PC-3 (cell line): ENCODE data around the gene CES5A. TPM values are rescaled to one million over a fixed set of nuclear protein-coding genes. Genes with fewer than 3 reads are reported as not detected.
"Not testable (repeated sequence)": the region's sequence is repeated elsewhere in the genome, so short reads cannot be mapped to it uniquely, and the experiment has no call there.

Experiments used
- ATAC-seq: fragments of 200-7000 bp; cut with Tn5 transposase; 2 replicates; pipeline ENCODE4 v1.9.1; 2020; ENCODE audit warnings: mild to moderate bottlenecking, moderate library complexity
- BruUV-seq: library from RNA; stranded (reverse); fragments of 400-500 nt; replicated peaks from 2 replicates; lab custom pipeline; 2021; lab: Mats Ljungman, UMichigan
- CTCF ChIA-PET: fragments of 300-600 bp; sonication (Branson Sonifier 250); formaldehyde crosslinking; loops from one replicate; lab custom pipeline; 2022; ENCODE audit warnings: antibody characterized with exemption; lab: Charles Lee
- POLR2A ChIA-PET: fragments of 300-600 bp; sonication (Branson Sonifier 250); formaldehyde crosslinking; loops from one replicate; lab custom pipeline; 2022; ENCODE audit warnings: antibody characterized with exemption; ENCODE audit not compliant: unreplicated experiment; lab: Charles Lee
- DNase-seq: peaks from one replicate; pipeline ENCODE4 v3.0.0-alpha.2; 2015
- H2AFZ ChIP-seq: fragments of 300-600 bp; sonication (generic); 2 replicates; pipeline ENCODE4 v1.6.0; 2016; ENCODE audit warnings: antibody characterized with exemption, low read length
- H3F3A ChIP-seq: fragments of 300-600 bp; sonication (generic); one replicate; pipeline ENCODE4 v1.6.0; 2017; ENCODE audit warnings: antibody characterized with exemption, low read length, control low read depth, mild to moderate bottlenecking; ENCODE audit not compliant: unreplicated experiment
- H3K27ac ChIP-seq: fragments of 300-600 bp; sonication (generic); 2 replicates; pipeline ENCODE4 v1.5.1; 2016; ENCODE audit warnings: mild to moderate bottlenecking, low read length
- H3K27me3 ChIP-seq: fragments of 300-600 bp; sonication (generic); 2 replicates; pipeline ENCODE4 v1.6.1; 2016; ENCODE audit warnings: low read length, mixed read lengths
- H3K36me3 ChIP-seq: fragments of 300-600 bp; sonication (generic); 2 replicates; pipeline ENCODE4 v1.6.1; 2016; ENCODE audit warnings: low read depth, mixed run types, low read length, mixed read lengths
- H3K4me1 ChIP-seq: fragments of 300-600 bp; sonication (generic); 2 replicates; pipeline ENCODE4 v1.5.1; 2016; ENCODE audit warnings: low read length; ENCODE audit not compliant: insufficient read depth
- H3K4me2 ChIP-seq: fragments of 300-600 bp; sonication (generic); 2 replicates; pipeline ENCODE4 v1.6.0; 2016; ENCODE audit warnings: low read length
- H3K4me3 ChIP-seq: fragments of 300-600 bp; sonication (generic); 2 replicates; pipeline ENCODE4 v1.5.1; 2016; ENCODE audit warnings: mild to moderate bottlenecking, low read length, mixed read lengths
- H3K79me2 ChIP-seq: fragments of 300-600 bp; sonication (generic); 2 replicates; pipeline ENCODE4 v1.6.1; 2017; ENCODE audit warnings: low read length, mixed read lengths
- H3K9ac ChIP-seq: fragments of 300-600 bp; sonication (generic); 2 replicates; pipeline ENCODE4 v1.6.0; 2016; ENCODE audit warnings: mild to moderate bottlenecking, low read length
- H3K9me2 ChIP-seq: fragments of 300-600 bp; sonication (generic); replicated peaks from 2 replicates; pipeline ENCODE4 v1.6.1; 2016; ENCODE audit warnings: mixed run types, low read length, mixed read lengths
- H3K9me3 ChIP-seq: fragments of 300-600 bp; sonication (generic); 2 replicates; pipeline ENCODE4 v1.6.1; 2016; ENCODE audit warnings: low read length, mixed read lengths
- H4K20me1 ChIP-seq: fragments of 300-600 bp; sonication (generic); 2 replicates; pipeline ENCODE4 v1.6.1; 2016; ENCODE audit warnings: low read length, mixed read lengths
- CTCF ChIP-seq: fragments of 300-600 bp; sonication (generic); conservative IDR thresholded peaks from 2 replicates; pipeline ENCODE4 v1.5.1; 2017; ENCODE audit warnings: antibody characterized with exemption, low read depth, mild to moderate bottlenecking, low read length
- EZH2 ChIP-seq: fragments of 300-600 bp; sonication (generic); IDR thresholded peaks from one replicate; pipeline ENCODE4 v1.6.1; 2017; ENCODE audit warnings: antibody characterized with exemption, mild to moderate bottlenecking, low read length; ENCODE audit not compliant: unreplicated experiment
- EZH2phosphoT487 ChIP-seq: fragments of 300-600 bp; sonication (generic); IDR thresholded peaks from 2 replicates; pipeline ENCODE4 v1.6.1; 2018; ENCODE audit warnings: mild to moderate bottlenecking, antibody characterized with exemption, low read length, borderline replicate concordance
- intact Hi-C: fragments of 100-400 bp; cut with micrococcal nuclease; formaldehyde crosslinking; loops from 2 replicates; pipeline ENCODE4 v1.9.0; 2023
- total RNA-seq: library from RNA; depleted of rRNA; stranded (reverse); fragments of >200 nt; gene quantifications from 2 replicates; pipeline ENCODE4 v1.2.3, GENCODE V29; 2014

The CES5A gene
- total RNA-seq, 1 experiment from 2014 or later = not detected

GRCh38 chr16:55915096-55915827, 40.1 kb upstream of the CES5A start:
- Histone ChIP-seq H3K4me1 (no peaks in the 10 kb centered on the region), H3K27me3 (no peaks in the 10 kb centered on the region), H3K36me3 (no peaks in the 10 kb centered on the region), H3K9me2 (no peaks in the 10 kb centered on the region), H2AFZ (no peak overlapping the region), H3K4me2 (no peak overlapping the region), H3K4me3 (no peak overlapping the region), H3K9me3 (no peaks in the 10 kb centered on the region), H3K27ac (no peak overlapping the region), H3F3A (no peaks in the 10 kb centered on the region), H3K79me2 (no peaks in the 10 kb centered on the region), H3K9ac (no peak overlapping the region), H4K20me1 (no peaks in the 10 kb centered on the region)
- TF ChIP-seq CTCF (no peak), EZH2phosphoT487 (no peak), EZH2 (no peak)
- ChIA-PET POLR2A (no interaction called here), CTCF (no interaction called here)
- intact Hi-C loops = no loop called here
- ATAC-seq (no peak), DNase-seq (no peak)
- BruUV-seq = no TSS peak

GRCh38 chr16:55914383-55914782, 39.2 kb upstream of the CES5A start:
- Histone ChIP-seq H3K27me3 (no peaks in the 10 kb centered on the region), H3K4me1 (no peaks in the 10 kb centered on the region), H3K9me2 (no peaks in the 10 kb centered on the region), H3K27ac (no peak overlapping the region), H3K4me3 (no peak overlapping the region), H3K79me2 (no peaks in the 10 kb centered on the region), H3K36me3 (no peaks in the 10 kb centered on the region), H3K9me3 (no peaks in the 10 kb centered on the region), H3K9ac (no peak overlapping the region), H4K20me1 (no peaks in the 10 kb centered on the region), H3K4me2 (no peak overlapping the region), H3F3A (no peaks in the 10 kb centered on the region), H2AFZ (no peak overlapping the region)
- BruUV-seq = no TSS peak
- ATAC-seq (no peak), DNase-seq (no peak)
- intact Hi-C loops = no loop called here
- POLR2A ChIA-PET = no interaction called here
- CTCF ChIA-PET = no interaction called here
- TF ChIP-seq CTCF (no peak), EZH2 (no peak), EZH2phosphoT487 (no peak)

DNA sequence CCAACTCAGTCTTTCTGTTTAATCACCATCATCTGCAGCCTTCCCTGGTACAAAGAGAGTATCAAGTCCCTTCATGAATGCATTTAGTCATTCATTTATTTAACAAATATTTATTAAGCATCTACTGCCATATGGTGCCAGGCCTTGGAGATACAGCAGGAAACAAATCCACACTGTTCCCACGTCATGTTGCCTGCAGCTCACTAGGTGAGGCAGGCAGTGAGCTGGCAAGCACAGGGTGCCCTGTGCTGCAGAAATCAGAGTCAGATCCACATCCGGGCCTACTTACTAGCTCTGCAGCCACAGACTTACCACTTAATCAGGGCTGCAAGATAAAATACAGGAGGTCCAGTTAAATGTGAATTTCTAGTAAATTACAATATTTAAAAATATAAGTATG, 38.5 kb upstream of the CES5A start:
- Histone ChIP-seq H4K20me1 (no peaks in the 10 kb centered on the region), H3K4me1 (no peaks in the 10 kb centered on the region), H3K79me2 (no peaks in the 10 kb centered on the region), H3F3A (no peaks in the 10 kb centered on the region), H3K4me2 (no peak overlapping the region), H3K9ac (no peak overlapping the region), H3K9me3 (no peaks in the 10 kb centered on the region), H3K36me3 (no peaks in the 10 kb centered on the region), H2AFZ (no peak overlapping the region), H3K27me3 (no peaks in the 10 kb centered on the region), H3K27ac (no peak overlapping the region), H3K4me3 (no peak overlapping the region), H3K9me2 (no peaks in the 10 kb centered on the region)
- no peak for ATAC-seq
- BruUV-seq = no TSS peak
- intact Hi-C loops = no loop called here
- TF ChIP-seq EZH2 = no peak
- TF ChIP-seq EZH2phosphoT487 = no peak
- no peak for TF ChIP-seq CTCF
- POLR2A ChIA-PET = no interaction called here
- CTCF ChIA-PET = no interaction called here
- no peak for DNase-seq

- CTCF ChIA-PET, H4K20me1 ChIP-seq, BruUV-seq, ATAC-seq, H3K4me1 ChIP-seq, DNase-seq, H3K36me3 ChIP-seq, H3K27me3 ChIP-seq, intact Hi-C loops, H3K9me3 ChIP-seq, H3K27ac ChIP-seq, H3K9me2 ChIP-seq, H3K9ac ChIP-seq, H3K4me2 ChIP-seq, POLR2A ChIA-PET, H3F3A ChIP-seq, H3K79me2 ChIP-seq, H3K4me3 ChIP-seq, H2AFZ ChIP-seq: not testable (repeated sequence)
These were observed 37.9 kb upstream of the CES5A start for GRCh38 chr16:55913121-55913520.
